Measurements from ENCODE around the gene ELMO1.

ELMO1 gene

DNA sequence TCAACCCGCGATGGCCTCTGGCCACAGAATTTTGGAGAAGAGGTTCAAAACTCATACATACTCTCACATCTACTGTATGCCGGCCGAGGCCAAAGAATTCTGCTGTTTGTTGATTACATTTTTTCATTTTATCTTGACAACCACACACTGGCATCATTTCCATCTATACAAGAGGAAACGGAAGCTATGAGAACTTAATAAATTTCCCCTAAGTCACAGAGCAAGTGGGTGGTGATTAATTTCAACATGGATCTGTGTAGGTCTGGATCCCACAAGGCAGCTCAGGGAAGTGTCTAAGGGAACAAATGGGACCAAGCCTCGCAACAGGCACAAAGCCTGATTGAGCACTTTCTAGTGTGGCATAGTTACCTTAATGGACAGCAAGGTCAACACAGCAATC lies 18.0 kb downstream of the ELMO1 start:
- no peak for DNase-seq

DNA sequence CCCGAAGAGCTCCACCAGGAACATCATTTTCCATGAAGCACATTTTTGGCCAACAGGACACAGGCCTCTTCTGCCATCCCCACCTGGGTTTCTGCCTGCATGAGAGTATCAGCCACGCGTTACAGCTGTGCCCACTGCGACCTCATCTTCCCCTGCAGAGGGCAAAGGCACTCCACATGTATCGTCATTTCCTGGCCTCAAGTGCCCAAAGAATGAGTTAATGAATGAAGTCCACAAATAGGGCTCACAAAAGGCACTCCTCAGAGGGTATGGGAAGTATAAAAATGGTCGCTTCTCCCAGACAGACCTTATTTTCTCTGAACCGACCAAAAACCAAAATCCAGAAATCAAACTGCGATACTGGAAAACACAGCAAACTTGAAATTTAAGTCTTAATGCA lies 18.5 kb downstream of the ELMO1 start:
- no peak for DNase-seq

DNA sequence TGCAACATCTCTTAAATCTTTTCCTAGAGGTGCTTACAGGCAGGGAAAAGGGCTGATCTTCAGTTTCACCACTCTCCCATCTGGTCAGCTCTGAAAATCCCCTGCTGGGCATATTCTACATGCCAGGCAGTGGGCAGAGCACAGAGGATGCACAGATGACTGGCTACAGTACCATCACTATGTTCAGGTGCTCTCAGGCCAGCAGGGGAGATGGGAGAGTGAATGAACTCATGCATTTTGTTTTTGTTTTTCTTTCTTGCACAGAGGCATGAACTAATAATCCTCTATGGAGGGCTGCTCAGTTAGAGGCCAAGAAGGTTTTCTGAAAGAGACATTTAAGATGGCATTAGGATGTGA lies 19.3 kb downstream of the ELMO1 start:
- DNase-seq = no peak

DNA sequence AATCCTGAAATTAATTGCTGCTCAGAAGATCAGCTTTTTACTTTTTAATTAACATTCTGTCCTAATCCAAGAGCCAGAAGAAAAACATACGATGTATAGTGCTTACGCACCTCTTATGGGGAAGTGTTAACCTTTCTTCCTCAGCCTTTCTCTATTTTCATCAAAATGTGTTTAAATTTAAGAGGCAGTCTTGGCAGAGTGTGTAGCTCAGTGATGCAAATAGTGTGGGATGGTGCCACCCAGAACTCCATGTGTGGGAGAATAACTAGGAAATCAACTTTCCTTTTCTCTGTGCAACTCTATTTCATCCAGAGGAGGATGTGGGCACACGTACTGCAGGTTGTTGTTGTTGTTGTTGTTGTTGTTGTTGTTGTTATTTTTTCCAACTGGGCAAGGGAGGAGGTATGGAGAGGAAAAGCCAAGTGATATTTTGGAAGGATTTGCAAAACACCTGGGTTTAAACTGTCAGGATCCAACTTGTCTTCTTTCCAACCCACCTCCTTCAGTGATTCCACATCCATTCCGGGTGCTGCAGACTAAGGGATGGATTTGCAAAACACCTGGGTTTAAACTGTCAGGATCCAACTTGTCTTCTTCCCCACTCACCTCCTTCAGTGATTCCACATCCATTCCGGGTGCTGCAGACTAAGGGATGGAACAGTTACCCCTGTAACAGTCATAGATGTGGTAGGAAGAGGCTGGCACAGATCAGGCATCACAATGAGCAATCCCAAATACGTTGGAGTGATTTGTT lies 19.8 kb downstream of the ELMO1 start:
- DNase-seq = no peak

DNA sequence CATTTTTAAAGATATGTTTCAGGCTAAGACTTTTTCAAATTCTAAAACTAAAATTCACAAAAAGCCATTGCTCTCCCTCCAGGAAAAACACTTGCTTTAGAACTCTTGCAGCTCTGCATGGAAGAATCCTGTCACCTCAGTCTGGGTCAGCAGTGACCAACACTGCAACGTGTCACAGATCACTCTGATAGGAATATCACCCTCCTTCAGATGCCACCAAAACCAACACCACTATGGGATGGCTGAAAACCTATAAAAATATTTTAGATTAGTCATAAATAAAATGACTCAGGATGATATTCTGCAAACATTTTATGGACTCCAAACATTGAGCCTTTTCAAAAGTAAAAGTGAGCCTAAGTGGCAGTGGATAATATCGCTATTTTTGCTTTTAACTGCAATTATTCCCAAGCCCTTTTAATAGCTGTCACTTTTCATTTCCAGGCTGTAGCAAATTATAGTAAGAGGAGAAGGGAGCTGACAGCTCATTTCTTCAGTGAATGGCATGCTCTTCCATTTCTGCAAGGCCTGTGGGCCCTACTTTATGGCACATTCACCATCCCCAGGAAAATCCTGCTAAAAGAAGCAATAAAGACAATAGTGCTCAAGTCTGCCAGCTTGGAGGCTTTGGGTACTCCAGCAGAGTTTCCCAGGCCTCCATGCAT lies 21.3 kb downstream of the ELMO1 start:
- DNase-seq = no peak

DNA sequence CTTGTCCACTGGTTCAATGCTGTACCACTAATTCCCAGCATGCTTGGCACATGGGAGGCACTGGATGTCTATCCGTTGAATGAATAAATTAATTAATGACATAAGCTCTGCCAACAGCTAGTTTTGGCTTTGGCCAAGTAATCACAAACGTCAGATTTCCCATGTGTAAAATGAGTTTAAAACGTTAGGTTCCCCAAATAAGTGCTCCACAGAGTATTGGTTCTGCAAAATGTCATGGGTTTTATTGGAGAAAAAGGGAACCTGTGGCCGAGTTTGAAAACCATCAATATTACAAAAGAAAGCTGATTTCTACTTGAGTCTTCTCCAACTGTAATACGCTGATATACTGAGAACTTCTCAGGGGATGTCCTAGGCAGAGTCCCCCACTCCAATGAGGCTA lies 23.2 kb downstream of the ELMO1 start:
- DNase-seq = no peak

DNA sequence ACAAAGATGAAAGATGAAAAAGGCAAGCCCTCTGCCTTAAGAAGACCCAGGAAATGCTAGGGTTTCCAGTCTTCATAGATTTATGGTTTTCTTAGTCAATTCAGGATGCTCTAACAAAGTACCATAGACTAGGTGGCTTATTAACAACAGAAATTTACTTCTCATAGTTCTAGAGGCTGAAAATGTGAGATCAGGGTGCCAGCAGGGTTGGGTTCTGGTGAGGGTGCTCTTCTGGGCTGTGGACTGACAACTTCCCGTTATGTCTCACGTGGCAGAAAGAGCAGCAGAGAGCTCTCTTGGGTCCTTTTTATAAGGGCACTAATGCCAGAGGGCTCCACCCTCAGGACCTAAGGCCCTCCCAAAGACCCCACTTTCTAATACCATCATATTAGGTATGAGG lies 23.7 kb downstream of the ELMO1 start:
- DNase-seq = no peak

DNA sequence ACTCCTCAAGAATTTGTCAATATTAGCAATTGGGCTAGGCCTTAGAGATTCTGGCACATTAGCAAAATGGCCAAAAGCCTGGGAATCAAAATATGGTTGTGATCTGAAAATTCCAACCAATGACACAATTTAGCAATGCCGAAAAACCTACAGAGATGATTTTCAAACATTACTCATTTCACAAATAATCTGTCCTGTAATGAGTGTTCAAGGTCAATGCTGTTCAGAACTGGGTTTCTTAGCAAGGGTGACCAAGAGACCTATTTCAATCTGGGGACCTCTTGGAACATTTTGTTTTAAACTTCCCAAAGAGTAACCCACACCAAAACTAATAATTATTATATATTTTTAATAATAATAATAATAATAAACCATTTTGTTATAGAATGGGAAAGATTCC lies 24.1 kb downstream of the ELMO1 start:
- DNase-seq = no peak

DNA sequence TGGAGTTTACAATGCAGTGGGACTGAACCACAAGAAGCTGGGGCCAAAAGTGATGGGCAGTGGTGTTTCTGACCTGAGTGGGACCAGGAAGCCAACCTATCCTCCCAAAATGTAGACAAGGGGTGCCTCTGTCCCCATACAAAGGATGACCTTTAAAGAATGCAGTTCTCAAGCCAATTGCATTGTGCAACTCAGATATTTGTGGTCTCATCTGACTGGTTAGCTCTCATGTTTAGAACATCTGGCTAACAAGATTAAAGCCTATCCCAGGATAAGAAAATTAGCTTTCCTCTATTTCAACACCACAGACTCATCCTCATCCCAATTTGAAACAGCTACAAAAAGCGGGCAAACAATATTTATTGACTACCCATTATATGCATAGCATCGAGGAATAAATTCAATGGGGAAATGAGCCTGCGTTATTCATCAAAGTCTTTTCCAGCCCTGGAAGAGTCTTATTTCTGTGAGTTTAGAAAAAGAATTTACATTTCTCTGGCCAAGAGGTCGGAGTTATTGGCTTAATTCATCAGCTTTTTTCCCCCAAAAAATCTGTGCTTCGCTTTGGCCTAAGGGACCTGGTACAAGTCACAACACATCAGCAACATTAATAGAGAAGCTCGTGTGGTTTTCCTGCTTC lies 26.7 kb downstream of the ELMO1 start:
- DNase-seq = no peak

DNA sequence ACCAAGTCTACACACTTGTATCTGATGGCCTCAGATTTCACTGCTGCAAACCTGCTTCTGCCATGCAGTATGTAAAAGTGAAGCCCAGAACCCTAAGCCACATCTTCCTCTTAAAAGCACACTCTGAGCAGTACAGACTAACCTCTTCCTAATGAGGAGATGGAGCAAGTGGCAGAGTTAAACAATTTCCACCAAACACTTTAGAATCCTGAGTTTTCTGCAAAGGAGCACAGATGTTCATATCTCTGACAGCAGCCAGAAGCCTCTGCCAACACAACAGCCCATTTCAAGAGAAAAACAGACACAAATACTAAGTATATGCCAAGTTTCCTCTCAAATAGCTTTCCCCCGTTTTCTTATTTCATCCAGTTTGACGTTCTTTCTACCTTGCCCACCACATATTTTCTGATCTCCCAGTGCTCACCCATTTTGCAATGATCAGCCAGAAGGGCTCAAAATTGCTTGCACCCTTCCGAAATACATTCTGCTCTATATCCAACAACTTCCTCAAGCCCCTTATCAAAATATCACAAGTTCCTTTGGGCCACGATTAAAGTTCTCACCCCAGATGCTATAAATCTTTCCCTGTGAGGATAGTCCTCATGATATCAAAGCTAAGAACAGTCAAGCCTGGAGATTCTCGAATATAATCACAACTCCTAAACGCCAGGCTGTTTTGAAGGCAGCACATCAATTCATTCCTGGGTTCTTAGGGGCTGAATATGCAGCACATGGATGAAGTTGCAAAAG lies 27.5 kb downstream of the ELMO1 start:
- no peak for DNase-seq

DNA sequence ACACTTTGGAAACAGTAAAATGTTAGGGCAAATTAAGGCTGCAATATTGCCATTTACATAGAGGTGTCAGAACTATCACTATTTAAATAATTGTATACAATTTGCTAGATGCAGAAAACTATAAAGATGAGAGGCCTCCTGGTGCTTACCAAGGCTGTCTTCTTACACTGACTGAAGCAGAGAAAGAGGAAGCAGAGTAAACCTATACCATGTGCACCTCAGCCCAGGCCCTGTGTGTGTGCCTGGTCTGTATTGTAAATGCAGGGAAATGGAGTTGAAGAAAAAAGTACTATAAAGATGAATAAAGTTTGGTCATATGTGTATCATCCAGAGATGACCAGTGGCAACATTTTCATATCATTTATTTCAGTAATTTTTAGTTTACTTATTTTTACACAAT lies 29.2 kb downstream of the ELMO1 start:
- no peak for DNase-seq

DNA sequence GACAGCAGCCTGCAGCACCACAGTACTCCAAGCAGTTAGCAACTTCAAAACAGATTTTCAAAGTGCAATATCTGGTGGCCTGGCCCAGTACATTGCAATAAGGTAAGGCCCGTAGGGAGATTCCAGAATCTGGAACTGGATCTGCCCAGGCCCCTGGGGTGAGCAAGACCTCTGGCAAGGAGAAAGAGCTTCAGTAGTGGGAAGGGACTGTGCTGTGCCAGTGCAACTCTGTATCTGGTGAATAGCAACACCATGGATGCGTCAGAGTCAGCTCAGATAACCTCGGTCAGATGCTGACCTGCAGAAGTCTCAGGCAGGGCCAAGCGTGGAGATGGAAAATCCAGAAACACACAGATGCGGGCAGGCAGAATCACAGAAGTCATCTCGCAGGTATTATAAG lies 30.3 kb downstream of the ELMO1 start:
- no peak for DNase-seq

DNA sequence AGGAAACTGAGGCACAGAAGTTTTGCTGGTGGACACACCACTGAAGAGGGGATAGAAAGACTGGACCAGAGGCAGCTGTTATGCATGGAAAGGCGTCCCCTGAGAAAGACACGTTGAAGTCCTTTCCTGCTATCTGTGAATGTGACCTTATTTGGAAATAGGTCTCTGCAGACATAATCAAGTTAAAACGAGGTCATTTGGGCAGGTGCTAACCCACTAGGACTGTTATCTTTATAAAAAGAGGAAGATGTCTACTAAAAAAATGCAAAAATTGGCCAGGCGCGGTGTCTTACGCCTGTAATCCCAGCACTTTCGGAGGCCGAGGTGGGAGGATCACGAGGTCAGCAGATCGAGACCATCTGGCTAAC lies 31.6 kb downstream of the ELMO1 start:
- no peak for DNase-seq

DNA sequence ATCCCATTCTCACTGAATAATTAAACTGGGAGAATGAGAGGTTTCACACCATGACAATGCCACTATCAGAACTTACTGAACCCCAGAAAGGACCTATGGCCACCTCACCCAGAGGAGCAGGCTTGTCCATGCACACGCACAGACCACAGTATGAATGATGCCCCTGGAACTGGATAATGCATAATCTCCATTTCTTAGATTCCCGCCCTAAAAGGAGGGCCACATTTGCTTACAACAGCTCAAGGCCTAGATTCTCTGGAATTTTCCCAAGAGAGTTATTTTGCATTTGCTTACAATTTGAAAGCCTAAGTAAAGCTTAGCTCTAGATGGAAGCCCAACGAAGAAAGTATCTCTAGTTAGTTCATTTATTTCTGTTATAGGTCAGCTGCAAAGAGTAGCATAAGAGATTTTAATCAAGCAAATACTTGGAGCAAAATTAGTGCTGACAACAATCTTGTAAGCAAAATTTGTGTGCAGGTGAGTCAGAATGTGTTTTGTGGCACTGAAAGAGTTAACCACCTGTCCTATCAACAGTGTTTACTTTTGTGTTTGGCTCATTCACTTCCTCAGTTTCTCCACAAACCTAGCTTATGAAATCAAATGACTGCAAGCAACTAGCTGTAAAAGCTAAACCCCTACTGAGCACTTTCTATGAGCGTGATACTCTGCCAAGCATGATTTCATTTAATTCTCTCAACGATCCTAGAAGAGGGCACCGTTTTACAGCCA lies 32.1 kb downstream of the ELMO1 start:
- DNase-seq = no peak

DNA sequence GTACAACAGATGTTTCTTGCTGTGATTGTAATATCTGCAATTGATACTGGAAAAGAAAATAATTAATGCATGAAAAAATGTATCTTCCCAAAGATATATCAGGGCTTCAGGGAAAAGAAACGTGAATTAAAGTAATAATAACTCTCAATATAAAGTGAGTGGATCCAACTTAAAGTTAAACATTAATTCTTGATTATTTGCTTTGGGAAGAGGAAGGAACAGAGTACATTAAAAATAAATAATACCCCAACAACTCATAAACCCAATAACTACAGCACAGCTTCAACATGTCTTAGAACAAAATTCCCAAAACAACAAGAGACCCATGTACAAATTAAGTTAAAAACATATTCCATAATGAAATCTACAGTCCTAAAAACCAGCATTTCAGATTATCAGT lies 33.0 kb downstream of the ELMO1 start:
- DNase-seq = no peak

DNA sequence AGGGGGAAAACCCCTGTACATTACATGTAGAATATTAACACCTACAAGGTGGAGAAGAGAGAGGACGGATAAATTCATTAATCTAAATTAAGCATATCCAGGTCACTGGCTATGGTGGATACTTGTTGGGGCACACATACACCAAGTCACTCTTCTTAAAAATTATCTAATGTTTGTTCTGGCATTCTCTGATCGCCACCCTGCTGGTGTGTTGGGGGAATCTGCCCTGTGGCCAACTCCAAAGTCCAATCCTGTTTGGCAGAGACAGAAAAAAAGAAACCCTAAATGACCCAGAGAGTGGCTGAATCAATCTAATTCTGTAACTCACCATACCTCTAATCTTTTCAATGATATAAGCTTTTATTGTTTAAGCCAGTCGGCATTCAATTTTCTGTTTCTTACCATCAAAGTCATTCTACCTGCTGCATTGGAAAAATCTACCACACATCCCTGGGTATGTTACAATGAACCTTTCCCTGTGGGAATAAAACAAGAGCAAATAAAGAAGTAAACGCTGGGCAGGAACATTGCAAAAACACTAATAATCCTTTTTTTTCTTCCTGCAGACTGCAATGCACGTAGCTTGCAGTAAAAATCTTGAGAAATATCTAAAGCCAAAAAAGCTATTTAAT lies 34.2 kb downstream of the ELMO1 start:
- DNase-seq = no peak

DNA sequence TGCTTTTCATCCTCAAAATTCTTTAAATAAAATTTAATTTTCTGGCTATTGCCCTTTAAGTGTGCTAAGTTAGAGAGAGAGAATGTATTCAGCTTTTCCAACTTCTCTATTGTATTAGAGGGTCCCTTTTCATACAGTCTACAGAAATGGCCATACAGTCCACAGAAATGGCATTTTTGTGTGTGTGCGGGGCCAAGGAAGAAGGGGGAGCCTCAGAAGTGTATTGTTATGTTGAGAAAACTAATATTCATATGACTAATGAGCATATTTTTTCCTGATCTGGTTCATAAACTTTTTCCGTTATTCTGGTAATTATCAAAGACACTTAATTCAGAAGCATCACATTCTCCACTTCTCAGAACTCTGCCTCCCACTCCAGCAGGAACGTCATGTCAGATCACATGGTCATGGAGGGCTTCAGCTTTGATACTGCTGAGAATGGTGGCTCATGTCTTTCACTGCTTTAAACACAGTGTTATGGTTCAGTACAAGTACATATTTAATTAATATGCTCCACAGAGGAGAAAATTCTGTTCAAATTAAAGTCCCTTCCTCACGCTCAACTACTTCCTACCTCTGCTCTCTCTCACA lies 37.1 kb downstream of the ELMO1 start:
- no peak for DNase-seq

DNA sequence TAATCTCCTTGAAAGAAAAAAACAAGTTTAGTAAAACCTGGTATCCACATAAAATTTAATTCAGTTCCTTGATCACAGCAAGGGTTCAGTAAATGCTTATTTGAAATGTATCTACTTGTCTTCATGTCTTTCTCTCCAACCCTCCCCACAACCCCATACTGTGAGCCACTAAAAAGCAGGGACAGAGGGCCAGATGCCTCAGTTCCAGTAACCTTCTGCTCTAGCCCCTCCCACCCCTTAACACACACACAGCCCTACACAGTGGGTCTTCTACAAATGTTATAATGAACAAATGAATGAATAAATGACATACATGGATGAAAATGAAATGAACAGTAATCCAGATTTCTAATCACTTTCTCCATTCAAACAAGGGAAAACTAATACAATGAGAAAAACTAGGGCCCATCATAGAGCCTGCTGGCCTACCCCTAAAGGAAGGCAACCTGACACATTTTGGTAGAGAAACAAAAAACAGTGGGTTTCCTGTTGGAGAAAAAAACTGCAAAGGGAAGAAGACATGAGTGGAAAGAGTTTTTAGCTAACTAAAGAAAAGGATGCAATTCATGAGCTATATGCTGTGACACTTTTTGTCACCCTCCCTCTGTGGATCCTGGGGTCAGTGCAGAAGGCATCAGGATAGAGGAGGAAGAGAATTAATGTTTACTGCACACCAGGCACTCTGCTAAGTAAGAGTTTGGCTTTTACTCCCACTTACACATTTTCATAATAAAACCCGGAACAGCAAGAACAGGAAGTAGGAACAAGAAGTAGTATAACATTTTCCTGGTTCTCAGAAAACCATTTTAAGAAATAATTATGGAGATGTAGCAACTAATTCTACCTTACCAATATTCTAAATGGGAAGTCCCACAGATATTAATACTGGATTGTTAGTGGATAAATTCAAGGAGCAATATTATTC lies 38.1 kb downstream of the ELMO1 start:
- DNase-seq = no peak

DNA sequence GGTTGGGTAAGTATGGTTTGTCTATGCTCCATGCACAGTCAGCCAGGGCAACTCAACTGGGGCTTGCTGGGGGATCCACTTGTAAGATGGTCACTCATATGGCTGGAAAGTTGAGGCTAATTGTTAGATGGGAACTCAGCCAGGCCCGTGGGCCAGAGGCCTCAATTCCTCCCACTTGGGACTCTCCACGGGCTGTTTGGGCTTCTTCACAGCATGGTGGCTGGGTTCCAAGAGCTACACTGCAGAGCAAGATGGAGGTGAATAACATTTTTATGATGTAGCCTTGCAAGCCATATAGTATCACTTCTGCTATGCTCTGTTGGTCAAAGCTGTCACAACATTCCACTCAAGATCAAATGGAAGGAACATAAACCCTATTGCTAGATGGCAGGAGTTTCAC lies 39.2 kb downstream of the ELMO1 start:
- DNase-seq = no peak

DNA sequence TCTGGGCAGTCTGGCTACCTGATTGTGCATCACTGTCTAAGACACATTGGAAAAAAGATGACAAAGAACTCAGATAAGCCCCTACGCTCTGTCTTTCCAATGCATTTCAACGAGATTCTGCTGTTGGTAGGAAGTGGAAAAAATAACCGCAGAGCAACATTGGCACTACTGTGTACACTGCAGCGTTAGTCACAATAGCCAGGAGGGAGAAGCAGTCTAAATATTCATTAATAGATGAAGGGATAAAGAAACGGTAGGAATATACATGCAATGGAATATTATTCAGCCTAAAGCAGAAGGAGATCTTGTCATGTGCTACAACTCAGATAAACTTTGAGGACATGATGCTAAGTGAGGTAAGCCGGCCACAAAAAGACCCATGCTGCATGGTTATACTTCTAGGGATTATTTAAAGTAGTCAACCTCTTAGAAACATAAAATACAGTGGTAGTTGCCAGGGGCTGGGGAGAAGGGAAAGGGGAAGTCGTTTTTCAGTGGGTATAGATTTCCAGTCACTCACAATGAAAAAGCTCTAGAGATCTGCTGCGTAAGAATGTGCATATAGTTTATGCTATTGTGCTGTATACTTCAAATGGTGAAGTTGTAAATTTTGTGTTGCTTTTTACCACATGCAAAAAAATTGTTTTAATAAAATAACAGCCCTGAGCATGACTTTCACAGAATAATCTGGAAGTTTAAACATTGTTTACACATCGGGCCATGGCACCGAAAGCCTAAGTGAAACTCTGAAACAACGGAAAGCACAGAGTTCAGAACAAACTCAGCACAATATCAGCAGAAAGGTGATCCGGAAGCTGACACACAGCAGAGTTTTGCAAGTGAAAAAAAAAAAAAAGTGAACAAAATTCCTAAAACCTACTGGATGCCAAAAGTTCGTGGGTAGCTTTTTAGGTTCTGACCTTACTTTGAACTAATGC lies 40.1 kb downstream of the ELMO1 start:
- DNase-seq = peak; percentile 21

Measured in CD4-positive, alpha-beta T cell treated with Interleukin-12 subunit alpha and Interleukin-12 subunit beta, for 1 hour (primary cell).